MM.1S (cell line): Measurements from ENCODE around the gene IQGAP2.

Experiments used
- CTCF ChIP-seq: fragments of 300-600 bp; sonication (generic); IDR thresholded peaks from 2 replicates; pipeline ENCODE4 v1.5.1; 2016; ENCODE audit warnings: antibody characterized with exemption, low read length, mixed read lengths
- EZH2 ChIP-seq: fragments of 300-600 bp; sonication (generic); optimal IDR thresholded peaks from 2 replicates; pipeline ENCODE3; 2017; ENCODE audit warnings: low read depth, mild to moderate bottlenecking, antibody characterized with exemption, low read length, mixed read lengths
- EZH2phosphoT487 ChIP-seq: fragments of 300-600 bp; sonication (generic); IDR thresholded peaks from 2 replicates; pipeline ENCODE4 v1.6.1; 2018; ENCODE audit warnings: antibody characterized with exemption, low read length

GRCh38 chr5:76383126-76383832 is 19.8 kb upstream of the IQGAP2 start:
- no peak for TF ChIP-seq CTCF
- no peak for TF ChIP-seq EZH2
- TF ChIP-seq EZH2phosphoT487: no peak
